GM19035 (cell line): ENCODE data around the gene SCFD1.
A peak's percentile ranks its signal among the peaks of the same experiment; 100 is the strongest.
"Not testable (repeated sequence)": the region's sequence is repeated elsewhere in the genome, so short reads cannot be mapped to it uniquely, and the experiment has no call there.

Source experiments
- ATAC-seq: cut with Tn5 transposase; IDR thresholded peaks from one replicate; pipeline ENCODE4 v1.9.1; 2021; ENCODE audit not compliant: unreplicated experiment

SCFD1 gene

GRCh38 chr14:30608533-30609006 is 13.5 kb upstream of the SCFD1 start:
- no peak for ATAC-seq

DNA sequence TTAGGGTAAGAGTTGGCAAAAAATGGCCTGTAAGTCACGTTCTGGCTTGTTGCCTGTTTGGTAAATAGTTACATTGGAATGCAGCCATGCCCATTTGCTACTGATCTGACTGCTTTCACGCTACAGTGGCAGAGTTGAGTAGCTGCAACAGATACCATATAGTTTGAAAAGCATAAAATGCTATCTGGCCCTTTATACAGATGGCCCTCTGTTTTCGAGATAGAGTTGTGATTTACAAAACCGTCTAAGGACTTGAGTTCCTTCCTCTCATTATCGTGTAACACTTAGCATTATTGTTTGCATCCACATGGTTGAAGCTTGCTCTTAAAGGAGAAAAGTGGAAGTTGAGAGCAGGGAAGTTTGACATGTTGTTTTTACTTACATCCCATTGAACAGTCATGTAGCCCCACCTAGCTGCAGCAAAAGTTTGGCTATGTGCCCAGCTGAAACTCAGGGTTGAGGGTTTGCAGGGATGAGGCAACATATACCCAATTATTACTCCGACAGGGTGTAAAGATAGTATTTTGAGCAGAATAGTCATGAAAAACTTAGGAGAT is 11.3 kb upstream of the SCFD1 start:
- no peak for ATAC-seq

- no peak for ATAC-seq
Measured at GRCh38 chr14:30614155-30614554, 8.0 kb upstream of the SCFD1 start.

DNA sequence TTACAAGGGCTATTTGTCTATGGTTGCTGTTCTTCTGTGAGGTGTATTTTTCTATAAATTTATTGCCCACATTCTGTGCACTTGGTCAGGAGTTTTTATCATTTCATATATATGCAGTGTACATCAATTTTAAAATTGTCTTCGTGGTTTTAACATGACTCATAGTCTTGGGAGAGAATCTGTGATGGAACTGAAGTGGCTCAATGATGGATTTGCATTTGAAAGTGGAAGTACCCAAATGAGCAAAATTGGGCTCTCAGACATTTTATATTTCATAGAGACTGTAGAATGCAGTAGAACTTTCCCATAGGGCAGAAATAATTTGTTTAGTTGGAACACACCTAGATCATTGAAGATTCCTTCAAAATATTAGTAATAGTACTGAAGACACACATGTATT is 1.9 kb upstream of the SCFD1 start:
- ATAC-seq: peak; percentile 49

DNA sequence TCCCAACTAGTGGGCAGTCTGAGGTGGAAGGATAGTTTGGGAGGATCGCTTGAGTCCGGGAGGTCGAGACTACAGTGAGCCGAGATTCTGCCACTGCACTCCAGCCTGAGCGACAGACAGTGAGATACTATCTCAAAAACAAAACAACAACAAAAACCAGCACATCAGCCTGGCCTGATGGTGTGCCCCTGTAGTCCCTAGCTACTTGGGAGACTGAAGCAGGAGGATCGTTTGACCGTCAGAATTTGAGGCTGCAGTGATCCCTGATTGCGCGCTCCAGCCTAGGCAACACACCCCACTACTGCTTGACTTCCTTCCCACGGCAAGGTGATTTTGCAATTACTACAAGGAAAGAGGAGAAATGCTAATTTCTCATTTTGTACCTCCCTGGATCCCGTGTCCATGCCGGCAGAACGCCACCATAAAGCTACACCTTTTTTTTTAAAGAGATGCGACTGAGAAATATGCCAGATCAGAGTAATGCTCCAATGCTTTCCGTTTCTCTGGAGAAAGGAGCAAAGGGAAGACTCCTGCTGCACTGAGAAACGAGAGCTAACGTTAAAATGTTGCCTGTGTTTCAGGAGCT is 672 bp upstream of the SCFD1 start:
- ATAC-seq: peak; percentile 2

DNA sequence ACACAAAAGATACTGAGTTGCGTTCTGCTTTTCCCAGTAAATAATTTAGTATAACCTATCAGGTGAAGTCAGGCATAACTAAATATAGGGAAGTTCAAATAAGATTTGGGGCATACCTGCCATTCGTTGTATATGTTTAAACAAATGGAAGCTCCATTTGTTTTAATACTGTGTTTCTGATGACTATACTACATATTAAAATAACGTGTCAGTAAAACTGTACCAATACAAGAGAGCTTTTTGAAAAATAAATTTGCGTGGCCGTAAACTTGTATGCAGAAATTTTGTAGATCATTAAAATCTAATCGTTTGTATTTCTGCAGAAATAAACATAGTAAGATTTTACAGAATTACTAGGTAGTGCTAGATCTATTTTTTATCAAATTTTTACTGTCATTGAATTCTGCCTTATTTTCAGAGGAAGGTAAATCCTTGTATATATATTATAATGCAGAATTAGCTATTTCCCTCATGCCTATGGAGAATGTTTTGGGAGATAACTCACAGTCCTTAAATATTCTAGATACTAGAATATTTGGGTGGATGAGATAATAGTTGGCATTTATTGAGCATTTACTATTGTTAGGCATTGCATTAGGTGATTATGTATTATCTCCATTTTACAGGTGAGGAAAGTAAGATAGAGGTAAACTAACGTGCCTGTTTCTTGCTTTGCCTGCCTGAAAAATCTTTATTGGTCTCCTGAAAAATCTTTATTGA is 1.5 kb downstream of the SCFD1 start:
- ATAC-seq: no peak

GRCh38 chr14:30624132-30624423 is 2.0 kb downstream of the SCFD1 start:
- no peak for ATAC-seq

DNA sequence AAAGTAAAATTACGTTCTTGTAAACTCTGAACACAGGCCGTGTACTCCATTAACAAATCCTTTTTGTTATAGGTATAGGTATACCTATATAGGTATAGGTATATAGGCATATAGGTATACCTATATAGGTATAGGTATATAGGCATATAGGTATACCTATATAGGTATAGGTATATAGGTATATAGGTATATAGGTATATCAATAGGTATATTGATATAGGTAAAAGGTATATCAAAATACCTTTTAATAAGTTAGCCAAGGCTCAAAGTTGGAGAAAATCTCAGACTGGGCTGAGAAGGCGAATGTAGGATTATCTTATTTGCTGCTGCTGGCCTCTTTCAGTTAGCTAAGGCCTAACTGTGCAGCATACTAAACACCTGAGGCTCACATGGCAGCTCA is 3.4 kb downstream of the SCFD1 start:
- ATAC-seq: no peak

DNA sequence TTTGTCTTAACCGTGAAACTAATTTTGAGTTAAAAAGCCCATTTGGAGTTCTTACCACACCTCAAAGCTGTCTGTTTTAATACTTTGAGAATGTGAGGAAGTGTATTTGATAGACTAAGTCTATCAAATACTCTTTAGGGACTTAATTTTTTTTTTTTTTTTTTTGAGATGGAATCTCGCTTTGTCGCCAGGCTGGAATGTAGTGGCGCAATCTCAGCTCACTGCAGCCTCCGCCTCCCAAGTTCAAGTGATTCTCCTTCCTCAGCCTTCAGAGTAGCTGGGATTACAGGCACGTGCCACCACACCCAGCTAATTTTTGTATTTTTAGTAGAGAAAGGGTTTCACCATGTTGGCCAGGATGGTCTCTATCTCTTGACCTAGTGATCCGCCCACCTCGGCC is 7.3 kb downstream of the SCFD1 start:
- ATAC-seq: not testable (repeated sequence)

- ATAC-seq: no peak
Measured at GRCh38 chr14:30630248-30630647, 8.1 kb downstream of the SCFD1 start.

DNA sequence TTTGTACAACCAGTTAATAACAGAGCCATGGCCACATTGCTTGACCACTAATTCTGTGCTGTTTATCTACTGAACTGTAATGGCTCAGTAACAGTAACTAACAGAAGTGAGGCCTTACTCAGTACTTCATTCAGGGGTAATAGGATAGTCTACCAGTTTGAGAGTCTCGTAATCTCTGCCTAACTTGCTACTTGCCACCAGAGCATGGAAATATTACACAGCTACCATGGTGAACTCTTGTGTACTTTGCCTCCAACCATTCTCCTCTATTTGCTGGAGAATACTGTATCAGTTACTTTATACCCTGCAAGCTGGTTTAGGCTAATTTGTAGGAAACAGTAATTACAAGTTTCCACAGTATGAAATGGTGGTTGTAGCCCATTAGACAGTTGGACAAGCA is 10.6 kb downstream of the SCFD1 start:
- ATAC-seq: no peak

- no peak for ATAC-seq
Measured at GRCh38 chr14:30638926-30639325, 16.8 kb downstream of the SCFD1 start.

DNA sequence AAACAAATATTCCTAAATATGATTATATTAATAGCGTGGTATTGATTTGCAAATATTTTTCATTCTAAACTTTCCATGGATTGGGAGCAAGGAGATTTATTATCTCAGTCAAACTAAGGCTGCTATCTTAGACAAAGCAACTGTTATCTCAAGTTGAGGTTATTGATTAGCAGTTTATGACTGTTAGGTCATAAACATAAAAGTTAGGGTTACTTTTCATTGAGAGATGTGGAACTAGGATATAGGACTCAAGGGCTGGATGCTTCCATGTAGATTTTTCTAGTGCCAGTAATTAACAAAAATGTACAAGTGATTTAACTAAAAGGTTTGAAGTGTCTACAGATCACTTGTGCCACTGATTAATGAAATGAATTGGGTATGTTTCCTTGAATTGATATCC is 19.1 kb downstream of the SCFD1 start:
- ATAC-seq: no peak

DNA sequence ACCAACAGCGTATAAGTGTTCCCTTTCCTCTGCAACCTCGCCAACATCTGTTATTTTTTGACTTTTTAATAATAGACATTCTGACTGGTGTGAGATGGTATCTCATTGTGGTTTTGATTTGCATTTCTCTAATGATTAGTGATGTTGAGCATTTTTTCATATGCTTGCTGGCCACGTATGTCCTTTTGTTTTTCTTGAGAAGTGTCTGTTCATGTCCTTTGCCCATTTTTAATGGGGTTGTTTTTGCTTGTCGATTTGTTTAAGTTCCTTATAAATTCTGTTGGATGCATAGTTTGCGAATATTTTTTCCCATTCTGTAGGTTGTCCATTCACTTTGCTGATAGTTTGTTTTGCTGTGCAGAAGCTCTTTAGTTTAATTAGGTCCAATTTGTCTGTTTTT is 22.3 kb downstream of the SCFD1 start:
- ATAC-seq: not testable (repeated sequence)

DNA sequence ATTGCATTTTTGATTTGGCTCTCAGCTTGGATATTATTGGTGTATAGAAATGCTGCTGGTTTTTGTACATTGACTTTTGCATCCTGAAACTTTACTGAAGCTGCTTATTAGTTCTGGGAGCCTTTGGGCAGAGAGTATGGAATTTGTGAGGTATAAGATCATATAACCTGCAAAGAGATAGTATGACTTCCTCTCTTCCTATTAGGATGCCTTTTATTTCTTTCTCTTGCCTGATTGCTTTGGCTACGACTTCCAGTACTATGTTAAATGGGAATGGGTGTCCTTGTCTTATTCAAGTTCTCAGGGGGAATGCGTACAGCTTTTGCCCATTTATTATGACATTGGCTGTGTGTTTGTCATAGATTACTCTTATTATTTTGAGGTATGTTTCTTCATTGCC is 23.5 kb downstream of the SCFD1 start:
- no peak for ATAC-seq

- no peak for ATAC-seq
Measured at GRCh38 chr14:30648471-30648870, 26.4 kb downstream of the SCFD1 start.

GRCh38 chr14:30651937-30652336 is 29.8 kb downstream of the SCFD1 start:
- no peak for ATAC-seq

- ATAC-seq: no peak
Measured at GRCh38 chr14:30655124-30655523, 33.0 kb downstream of the SCFD1 start.

DNA sequence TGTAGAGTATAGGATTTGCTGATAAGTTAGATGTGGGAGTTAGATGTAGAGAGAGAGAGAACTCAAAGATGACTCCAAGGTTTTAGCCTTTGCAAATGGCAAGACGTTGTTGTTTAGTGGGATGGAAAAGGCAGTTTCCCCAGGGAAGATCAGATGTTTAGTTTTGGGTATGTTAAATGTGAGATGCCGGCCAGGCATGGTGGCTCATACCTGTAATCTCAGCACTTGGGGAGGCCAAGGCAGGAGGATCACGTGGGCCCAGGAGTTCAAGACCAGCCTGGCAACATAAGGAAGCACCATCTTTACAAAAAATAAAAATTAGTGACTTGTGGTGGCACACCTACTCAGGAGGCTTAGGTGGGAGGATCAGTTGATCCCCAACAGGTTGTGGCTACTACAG is 33.5 kb downstream of the SCFD1 start:
- ATAC-seq: no peak

DNA sequence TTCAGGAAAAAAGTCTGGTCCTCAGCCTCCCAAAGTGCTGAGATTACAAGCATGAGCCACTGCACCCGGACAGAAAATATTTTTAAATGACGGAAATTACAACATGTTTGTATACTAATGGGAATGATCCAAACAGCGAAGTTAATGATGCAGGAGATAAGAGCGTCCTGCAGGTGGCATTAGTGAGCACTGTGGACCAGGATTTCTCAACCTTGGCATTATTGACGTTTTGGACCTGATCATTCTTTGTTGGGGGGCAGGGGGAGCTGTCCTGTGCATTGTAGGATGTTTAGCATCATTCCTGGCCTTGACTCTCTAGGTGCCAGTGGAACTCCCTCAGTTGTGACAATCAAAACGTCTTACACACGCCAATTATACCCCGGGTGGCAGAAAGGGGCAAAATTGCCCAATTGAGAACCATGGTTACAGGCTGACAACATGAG is 34.1 kb downstream of the SCFD1 start:
- ATAC-seq: no peak

DNA sequence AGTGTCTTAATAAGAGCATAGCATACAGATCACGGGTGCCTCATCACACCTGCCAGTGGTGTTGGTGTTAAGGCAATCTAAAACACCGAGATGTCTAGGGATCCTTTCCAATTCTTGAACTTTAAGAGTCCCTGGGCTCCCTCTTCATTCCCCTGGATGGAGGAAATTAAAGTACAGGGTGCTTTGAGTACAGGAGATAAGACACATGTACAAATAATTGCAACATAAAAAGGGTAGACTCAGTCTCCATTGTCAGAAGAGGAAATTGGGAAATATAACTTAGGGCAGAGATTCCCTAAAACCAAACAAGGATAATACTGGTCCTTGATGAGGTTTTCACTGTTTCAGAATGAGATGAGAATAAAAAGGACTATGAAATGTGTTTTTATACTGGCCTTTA is 34.9 kb downstream of the SCFD1 start:
- ATAC-seq: no peak

DNA sequence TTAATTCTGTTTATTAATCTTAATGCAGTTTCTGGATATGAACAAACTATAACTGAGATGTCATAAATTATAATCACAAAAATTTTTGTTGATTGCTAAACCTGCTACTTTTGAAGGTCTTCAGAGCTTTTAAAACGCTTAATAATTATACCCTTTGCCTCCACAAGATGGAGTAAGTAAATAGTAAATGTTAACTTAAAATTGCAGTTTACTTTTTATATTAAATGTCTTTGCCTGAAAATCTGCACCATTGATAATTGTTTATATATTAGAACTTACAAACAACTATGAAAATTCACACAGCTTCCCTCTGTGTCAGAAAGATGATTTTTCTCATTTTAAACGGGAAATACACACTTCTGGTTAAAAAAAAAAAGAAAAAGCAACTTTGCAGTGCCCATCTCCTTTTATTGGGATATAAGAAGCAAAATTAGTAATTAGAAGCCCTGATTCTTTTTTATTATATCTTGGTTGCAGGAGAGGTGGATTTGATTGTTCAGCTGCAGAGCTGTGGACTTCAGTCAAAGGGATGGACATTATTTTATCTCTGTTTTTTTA is 35.6 kb downstream of the SCFD1 start:
- ATAC-seq: no peak
